C1 segment of cervical spinal cord (tissue), 14 donors: ENCODE results near the gene C1orf56.
"Not testable (repeated sequence)": the region's sequence is repeated elsewhere in the genome, so short reads cannot be mapped to it uniquely, and the experiment has no call there.

Experiments
- DNase-seq, 14 donors: peaks; one replicate each; lab custom pipeline; 2025; lab: John Stamatoyannopoulos, UW

C1orf56 gene

DNA sequence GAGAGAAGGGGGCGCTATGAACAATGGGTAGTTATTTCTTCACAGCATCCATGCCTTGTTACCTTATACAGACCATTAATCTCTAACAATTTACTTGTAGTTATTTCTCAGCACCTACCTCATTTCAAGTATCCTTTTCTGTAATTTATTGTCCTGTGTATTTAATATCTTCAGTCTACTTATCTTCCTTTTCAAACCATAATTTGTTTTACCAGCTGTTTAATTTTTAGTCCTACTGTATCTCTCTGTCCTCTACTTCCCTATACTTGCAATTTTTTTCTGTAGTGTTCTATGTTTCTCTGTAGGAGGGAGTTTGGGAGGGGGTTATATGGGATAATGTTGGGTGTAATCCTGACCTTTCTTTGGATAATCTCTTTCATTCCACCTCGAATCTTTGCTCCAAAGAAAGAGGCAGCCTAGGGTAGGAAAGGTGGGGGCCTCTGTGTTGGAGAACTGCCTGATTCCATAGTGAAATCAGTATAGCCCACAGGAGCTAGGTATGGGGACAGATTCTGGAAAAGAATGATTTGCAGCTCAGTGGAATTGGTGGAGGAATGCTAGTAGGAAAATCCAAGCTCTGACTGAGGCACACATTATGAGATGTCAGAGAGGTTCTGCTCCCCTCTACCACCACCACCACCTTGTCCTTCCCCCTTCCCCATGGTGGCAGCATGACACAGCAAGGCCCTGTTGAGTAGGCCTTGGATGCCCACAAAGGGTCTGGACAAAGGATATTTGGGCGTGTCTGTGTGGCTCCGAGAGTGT lies 13.3 kb downstream of the C1orf56 start:
- DNase-seq: peak in 1 of 14 donors; percentile 67

- peak in 1 of 14 donors; percentile 33 for DNase-seq
These were observed 14.2 kb downstream of the C1orf56 start for GRCh38 chr1:151061704-151062103.

DNA sequence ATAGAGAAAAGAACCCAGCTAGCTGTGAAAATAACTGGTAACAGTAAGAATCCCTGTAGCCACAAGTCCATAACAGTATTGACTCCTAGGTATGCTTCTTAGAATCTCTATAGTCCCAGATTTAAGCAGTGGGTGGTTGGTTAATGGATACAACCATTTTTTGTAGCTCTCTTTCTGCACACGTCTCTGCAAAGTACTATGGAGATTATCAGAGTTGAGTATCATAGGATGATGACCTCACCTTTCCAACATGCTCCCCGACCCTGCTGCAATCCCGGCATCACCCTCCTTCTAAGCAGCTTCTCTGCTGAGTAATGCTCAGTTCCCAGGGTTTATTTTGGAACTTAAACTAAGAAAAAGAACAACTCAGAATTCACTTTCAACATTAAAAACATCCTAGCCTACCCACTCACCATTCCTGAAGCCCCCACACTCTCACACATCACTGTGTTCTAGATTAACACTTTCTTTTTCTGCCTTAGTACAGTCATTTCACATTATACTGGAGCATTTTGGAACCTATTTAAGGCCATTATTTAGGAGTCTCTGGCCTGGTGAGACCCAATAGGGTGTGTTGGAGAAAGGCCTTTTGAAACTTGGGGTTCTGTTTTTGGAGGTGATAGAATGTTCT lies 15.3 kb downstream of the C1orf56 start:
- DNase-seq: peak in 1 of 14 donors; percentile 10

DNA sequence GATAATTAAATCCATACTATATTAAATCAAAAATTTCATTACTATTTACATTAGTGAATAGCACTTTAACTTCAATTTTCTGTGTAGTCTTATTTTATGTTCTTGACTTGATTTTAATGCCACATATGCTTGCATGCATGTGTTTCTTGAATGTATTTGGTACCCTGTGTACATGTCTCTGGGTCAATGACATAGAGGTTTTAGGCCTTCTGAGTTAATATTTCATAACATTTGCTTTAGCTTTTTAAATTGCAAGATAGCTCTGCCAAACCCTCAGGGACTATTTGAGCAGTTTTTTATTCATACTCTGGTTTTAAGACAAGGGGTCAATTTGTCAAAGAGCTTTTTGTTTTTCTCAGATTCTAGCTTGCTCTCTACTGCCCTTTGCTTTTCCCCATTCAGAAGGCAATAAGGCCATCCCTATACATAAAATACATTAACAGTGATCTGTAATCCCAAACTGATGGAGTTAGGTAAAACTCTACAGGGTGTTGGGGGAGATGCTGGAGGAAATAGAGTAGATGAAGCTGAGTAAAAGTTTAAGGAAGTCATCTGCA lies 17.6 kb downstream of the C1orf56 start:
- DNase-seq: no peak

DNA sequence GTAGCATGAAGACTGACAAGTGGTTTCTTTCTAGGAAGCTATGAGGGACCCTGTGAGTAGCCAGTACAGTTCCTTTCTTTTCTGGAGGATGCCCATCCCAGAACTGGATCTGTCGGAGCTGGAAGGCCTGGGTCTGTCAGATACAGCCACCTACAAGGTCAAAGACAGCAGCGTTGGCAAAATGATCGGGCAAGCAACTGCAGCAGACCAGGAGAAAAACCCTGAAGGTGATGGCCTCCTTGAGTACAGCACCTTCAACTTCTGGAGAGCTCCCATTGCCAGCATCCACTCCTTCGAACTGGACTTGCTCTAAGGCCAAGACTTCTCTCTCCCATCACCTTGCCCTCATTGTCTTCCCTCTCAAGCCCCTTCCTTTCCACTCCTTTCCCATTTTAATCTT lies 19.6 kb downstream of the C1orf56 start:
- no peak for DNase-seq

DNA sequence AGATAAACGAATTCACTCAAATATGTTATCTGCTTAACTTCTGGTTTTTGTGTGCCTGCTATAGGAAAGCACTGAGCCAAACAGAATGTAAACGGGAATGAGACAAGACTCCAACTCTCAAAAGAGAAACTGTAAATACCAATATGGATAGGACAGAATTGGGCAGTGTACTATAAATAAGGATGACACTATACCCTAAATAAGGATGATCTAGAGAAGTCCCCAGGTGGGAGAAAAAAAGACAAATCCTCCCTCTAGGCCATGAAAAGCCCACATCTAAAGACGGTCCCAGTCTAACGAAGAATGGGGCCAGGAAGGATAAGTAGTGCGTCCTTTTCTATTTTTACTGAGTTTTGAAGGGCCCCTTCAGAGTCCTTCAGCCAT lies 21.5 kb downstream of the C1orf56 start:
- DNase-seq: no peak

DNA sequence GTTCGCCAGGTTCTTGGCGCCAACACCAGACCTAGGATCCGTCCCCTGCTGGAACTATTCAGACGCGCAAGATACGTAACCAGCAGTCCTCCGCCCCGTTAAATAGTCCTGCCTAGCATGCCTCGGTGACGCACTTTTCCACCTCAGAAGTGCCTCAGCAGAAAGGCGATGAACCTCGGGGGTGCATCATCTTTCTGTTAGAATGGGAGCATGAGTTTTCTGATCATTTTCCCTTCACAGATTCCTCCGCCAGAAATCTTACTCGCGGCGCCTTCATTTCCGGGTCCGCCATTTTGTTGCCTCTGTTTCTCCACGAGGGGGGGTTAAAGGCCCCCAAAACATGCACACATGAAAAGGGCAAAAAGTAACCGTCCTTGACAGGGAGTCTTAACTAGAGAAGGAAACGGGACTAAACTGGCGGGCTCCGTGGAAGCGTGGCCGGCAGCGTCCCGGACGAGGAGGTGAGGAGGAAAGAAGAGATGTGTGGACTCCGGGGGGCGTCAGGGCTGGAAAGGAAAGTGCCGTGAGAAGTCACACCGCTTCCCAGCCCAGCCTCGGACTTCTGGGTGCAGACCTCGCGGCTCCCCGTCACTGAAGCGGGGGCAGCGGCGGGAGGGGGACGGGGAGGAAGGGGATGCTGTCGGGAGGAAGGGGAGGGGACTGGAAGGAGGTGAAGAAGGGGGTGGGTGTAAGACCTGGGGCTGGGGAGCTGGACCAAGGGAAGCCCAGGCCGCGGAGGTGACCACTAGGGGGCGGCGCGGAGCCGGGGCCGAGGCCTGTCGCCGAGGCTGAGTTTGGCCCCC lies 23.1 kb downstream of the C1orf56 start, which contains the start of gene GABPB2:
GABPB2 (plus strand) TSS at position 288 of the 803 bp plus-strand sequence. CDS start 17,429 bp downstream, outside the sequence.
- peak; percentile 46 to 95 (median 88) for DNase-seq

DNA sequence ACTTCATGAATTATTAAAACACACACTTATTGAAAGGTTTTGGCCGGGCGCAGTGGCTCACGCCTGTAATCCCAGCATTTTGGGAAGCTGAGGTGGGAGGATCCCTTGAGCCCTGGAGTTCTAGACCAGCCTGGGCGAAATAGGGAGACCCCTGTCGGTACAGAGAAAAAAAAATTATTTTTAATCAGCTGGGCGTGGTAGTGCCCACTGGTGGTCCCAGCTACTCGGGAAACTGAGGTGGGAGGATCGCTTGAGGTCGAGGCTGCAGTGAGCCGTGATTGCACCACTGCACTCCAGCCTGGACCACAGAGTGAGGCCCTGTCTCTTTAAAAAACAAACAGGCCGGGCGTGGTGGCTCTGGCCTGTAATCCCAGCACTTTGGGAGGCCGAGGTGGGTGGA lies 24.7 kb downstream of the C1orf56 start:
- DNase-seq: no peak

DNA sequence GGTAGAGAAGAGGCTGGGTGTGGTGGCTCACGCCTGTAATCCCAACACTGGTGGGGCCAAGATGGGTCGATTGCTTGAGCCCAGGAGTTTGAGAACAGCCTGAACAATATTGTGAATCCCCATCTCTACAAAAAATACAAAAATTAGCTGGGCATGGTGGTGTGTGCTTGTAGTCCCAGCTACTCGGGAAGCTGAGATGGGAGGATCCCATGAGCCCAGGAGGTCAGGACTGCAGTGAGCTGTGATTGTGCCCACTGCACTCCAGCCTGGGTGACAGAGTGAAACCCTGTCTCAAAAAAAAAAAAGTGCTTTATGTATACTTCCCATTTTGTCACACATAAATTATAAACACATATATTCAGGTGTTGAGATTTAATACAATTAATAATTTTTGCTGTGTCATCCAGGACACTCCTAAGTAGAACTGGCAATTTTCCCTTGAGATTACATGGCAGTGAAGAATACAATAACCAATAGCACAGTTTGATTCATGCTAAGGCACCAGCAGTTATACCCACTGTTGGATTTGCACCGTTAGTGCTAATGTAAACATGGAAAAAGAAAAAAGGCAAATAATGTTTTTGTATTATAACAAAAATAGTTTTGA lies 38.5 kb downstream of the C1orf56 start:
- DNase-seq: no peak

- not testable (repeated sequence) for DNase-seq
These were observed 49.9 kb downstream of the C1orf56 start for GRCh38 chr1:151097426-151097825.

- DNase-seq: no peak
These were observed 50.6 kb downstream of the C1orf56 start for GRCh38 chr1:151098126-151098525.
